ENCODE results near the gene UQCC2.

UQCC2 gene

DNA sequence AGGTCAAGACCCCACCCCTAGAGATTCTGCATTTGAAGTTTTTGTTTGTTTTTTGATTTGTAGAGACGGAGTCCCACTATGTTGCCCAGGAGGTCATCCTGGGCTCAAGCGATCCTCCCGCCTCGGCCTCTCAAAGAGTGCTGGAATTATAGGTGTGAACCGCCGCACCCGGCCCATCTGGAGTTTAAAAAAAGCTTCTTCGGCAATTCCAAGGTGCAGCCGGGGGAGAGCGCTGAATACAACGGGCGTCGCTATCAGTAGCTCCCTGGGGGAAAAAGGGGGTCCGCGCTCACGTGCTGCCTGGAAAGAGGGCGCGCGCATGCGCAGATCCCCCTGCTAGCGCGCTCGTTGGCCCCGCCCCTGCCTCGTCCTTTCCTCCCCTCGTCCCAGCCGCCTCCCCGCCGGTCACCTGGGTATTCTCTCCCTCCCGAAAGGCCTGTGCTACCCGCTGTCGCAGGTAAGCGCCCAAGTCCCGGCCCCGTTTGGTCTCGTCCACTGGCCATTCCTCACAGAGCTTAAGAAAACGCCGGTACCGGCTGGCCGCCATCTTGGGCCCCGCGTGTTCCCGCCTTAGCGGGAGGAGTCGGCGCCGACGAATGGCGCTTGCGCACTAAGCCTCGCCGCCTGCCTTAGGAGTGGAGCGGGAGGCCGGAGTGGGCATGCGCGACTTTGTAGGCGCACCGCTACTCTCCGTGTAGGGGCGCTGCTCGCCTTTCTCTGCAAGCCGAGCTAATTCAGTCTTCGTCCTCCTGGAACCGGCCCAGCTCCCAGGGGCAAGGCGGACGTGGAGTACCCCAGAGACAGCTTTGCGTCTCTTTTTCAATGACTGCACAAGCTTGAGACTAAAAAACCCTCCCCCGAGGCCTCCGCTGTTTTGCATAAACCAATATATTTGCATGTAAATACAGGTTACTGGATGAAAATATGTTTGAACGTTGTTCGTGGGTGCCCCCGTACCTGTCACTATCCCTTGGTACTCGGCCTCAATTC, at the start of gene UQCC2:
UQCC2 (minus strand) TSS at position 561 of the 990 bp plus-strand sequence; CDS start at position 547, 14 bp downstream.
- peak; percentile 79 to 93 for DNase-seq

DNA sequence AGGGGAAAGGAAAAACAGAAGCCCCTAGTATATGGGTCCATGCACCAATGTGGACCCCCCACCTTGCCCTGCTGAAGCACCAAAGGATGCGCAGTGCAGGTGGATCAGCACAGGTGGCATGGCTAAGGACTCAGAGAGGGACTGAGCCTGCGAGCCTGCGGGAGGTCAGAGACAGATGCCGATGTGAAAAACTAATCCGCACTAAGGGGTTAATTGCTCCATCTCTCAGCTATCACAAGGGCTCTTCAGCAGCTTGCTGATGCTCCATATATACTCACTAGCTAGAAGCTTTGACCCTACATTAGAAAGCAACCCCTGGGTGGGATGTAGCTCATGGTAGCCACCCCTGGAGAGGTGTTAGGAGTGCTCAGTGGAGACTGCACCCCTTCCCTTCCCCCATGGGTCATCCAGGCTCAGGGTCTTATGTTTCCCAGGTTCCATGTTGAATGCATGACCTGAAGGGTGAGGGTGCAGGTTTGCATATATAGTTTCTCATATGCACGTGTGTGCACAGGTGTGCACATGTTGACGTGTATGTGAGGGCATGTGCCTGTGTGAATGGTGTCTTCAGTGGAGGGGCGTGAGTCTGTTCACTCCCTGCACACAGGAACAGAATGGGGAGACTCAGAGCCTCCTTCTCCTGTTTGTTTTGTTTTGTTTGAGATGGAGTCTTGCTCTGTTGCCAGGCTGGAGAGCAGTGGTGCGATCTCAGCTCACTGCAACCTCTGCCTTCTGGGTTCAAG, 48.6 kb upstream of the UQCC2 start:
- DNase-seq: no peak

DNA sequence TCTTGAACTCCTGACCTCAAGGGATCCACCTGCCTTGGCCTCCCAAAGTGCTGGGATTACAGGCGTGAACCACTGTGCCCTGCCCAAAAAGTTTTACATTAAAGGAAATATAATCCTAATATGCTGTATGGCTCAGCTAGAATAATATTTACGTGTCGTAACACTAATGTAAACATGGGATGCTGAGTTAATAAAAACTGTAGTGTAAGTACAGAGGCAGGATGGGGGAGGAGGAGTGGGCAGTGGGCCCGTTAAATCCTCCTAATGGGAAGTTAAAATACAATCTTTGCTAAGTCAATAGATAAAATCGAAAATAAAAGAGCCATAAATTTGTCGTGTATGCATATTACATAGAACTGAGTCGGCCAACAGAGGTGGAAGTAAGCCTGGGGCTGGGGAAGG, 47.3 kb upstream of the UQCC2 start:
- DNase-seq: no peak

DNA sequence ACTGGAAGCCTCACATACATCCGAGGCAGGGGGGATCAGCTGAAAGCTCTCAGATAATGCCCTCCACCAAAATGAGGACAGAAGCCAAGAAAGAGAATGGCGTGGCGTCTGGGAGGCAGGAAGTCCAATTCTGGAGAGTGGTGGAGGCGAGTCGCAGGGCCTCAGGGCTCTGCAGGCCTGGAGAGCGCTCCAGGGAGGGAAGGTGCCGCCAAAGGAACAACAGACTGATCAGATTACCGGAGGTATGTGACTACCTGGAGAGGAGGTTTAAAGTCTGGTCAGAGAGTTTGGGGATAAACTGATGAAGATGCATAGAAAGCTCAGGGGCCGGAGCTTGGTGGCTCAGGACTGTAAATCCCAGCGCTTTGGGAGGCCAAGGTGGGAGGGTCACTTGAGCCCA, 46.4 kb upstream of the UQCC2 start:
- no peak for DNase-seq

DNA sequence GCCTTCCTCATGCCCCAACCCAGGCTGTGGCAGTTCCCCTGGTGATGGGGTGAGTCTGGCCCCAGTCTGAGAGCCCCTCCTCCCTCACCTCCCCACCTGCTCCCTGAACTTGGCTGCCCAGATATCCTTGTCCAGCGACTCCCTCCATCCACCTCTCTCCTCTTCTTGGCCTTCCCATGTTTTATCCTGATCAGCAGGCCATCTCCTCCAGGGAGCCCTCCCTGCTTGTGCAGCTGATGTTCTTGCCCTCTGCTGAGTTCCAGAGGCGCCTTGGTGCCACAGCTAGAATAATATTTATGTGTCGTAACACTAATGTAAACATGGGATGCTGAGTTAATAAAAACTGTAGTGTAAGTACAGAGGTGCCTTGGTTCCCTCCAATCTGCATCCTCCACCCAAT, 45.6 kb upstream of the UQCC2 start:
- no peak for DNase-seq

DNA sequence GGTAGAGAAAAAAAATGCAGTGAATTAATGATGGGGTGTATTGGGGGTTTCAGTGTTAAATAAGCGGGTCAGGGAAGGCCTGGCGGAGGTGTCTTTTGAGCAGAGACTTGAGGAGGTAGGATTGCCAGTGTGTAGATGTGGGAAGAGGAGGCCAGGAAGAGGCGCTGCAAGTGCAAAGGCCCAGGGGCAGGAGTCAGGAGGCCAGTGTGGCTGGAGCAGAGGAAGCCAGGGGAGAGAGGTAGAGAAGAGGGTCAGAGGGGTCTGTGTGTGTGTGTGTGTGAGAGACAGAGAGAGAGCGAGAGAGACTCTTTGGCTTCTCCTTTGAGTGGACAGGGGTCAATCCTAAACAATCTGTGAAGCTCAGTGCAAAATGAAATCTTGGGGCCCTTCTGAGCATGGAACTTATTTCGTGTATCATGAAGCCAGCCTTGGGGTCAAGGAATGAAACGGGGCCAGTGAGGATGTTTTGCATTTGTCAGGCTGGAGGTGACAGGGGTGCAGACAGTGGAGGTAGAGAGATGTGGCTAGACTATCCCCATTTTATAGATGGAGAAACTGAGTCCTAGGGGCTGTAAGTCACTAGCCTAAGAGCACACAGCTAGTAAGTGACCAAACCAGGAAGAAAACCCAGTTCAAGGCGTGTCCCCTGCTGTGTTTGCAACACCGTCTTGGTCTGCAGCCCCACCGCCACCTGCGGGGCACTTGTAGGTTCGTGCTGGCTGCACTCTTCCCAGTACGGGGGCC, 44.9 kb upstream of the UQCC2 start:
- no peak for DNase-seq

DNA sequence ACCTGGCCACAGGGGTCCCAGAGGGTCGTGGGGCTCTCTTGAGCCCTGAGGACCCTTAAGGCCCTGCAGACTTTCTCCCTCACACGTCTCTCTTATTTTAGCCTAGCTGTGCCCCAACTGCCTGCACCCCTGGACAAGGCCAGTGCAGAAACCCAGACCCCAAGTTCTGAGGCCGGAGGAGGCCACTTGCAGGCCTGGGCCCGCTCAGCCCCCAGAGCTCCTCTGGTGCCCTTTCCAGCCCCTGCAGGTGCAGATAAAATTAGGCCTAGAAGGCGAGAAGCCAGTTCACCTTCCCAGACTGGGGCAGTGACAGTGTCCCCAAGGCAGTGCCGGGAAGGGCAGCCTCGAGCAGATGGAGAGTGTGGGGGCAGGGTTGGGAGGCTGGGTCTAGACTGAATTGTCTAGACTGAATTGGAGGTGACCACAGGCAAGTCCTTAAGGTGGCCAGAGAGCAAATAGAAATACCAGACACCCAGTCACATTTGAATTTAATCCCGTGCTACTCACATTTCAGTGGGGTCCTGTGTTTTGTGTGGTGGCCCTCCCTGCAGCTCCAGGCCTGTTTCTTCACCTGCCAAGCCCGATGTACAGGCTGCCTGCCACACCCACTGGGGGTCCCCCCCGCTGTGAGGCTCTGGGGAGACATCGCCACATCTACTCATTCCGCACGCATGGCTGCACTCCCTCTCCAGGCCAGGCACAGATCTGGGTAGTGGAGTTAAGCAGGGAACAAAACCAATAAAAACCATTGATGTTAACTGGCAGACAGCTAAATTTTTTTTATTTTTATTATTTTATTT, 43.8 kb upstream of the UQCC2 start:
- DNase-seq: no peak

DNA sequence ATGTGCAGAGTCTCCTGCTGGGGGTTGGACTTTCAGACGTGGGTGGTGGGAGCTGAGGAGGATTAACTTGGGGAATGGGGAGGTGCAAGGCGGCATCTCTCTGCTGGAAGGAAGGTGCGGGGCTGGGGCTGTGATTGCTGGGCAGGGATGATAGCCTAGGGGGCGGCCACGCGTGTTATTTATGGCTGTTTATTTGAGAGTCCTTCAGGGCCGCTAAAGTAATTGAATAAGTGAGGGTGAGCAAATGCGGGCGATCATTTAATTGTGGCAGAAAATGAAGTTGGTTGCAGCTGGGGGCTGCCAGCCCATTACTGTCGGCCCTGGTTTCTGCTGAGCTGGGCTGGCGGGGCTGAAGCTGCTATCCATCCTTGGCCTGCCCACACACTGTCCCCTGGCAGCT, 42.7 kb upstream of the UQCC2 start:
- DNase-seq: no peak

DNA sequence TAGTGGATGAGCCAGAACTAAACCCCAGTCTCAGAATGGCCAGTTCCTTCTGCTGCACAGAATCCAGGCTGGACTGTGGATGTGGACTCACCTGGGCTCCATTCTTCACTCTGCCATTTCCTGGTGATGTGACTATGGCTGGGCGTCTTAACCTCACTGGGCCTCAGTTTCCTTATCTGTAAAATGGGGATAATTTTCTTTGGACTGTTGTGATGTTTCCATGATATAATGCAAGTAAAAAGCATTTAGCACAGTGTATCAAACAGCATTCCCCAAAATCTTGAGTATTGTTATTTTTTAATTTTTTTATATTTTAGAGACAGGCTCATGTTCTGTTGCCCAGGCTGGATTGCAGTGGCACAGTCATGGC, 41.1 kb upstream of the UQCC2 start:
- DNase-seq: no peak

DNA sequence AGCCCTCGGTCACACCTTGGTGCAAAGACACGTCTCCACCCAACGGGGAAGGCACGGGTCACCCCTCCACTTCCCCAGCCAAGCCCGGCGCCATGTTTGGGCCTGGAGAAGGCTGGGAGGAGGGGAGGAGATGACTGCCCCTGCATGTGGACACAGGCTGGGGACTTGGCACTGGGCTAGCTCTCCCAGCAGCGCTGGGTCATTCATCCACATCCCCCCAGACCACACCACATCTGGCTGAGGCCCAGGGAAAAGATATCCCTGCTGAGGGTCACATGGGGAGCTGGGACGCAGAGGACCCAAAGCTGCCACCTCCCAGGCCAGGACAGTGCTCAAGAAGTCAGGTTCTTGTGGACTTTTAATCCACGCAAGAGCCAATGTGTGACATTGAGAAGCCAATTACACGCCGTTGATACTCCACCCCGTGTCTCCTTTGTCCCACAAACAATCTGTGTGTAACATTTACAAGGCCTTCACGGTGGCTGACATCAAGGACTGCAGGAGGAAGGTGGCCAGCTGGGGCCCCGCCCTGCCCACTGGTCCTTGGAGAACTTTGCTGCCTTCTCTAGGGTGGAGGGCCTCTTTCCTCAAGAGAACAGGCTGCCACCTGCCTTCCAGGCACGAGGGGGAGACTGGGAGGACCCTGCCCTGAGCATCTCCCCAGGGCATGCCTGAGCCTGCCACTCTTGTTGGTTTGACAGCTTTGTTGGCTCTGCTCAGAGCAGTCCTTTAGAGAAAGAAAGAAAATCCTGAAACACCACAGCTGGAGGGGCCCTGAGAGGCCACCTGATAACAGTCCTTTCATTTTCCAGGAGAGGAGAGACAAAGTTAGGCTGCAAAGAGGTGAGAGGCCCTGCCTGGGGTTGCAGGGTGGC, 40.5 kb upstream of the UQCC2 start:
- no peak for DNase-seq

DNA sequence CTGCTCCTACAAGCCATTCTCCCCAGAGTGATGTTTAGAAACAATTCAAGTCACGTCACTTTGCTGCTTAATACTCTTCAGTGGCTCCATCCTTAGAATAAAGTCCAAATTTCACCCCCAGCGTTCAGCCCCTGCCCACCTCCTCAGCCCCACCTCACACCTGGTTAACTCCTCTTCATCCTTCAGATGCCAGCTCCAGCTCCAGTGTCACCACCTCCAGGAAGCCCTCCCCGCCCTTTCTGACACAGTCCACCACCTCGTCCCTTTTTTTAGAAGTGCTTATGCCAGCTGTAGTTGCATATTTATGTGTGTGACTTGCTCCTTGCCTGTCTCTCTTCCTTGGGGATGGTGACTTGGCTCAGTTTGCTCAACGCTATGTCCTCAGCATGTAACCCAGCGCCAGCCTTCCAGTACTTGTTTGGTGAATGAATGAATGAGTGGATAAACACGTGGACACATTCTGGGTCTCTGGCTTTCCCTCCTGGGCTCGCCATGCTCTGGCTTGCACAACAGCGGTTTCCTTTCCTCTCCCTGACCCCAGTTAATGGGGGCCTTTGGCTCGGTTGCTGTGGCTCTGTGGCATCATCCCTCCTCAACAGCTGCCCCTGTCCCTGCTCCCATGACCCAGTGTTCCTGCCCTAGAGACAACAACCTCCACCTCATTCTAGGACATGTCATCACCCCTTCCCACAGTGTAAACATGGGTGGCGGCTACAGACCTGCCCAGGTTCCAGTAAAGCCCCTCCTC, 38.9 kb upstream of the UQCC2 start:
- DNase-seq: no peak

DNA sequence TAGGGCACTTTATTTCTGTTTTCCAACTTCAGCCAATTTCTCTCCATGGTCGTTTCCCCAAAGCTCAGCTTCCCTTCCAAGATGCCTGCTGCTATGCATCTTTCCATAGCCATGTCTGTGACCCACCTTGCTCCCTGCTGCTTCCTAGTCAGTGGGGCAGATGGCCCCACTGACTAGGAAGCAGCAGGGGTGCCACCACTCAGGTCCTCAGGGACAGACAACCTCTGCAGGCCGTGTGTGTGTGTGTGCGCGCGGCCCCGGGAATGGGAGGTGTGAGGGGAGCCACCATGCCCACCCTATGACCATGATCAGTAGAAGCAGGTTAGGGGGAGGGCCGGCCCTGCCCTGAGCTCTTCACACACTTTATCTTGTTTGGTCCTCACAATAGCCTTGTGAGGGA, 37.9 kb upstream of the UQCC2 start:
- DNase-seq: no peak

DNA sequence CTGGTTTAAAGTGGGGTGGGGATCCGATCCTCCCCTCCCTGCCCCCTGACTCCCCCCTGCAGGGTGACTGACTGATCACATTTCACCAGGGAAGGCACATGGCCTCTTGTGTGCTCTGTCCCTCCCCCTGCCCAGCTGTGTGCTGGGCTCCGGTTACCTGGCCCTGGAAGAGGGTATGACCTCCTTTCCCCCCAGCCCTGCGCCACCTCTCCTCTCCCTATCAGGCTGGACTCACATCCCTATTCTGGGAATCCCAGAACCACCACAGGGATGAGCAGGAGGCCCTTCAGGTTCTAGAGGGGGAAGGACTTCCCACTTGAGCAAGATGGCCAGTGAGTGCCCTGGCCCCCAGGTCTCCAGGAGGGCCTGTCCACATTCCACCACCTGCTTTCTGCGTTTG, 37.3 kb upstream of the UQCC2 start:
- DNase-seq: no peak

DNA sequence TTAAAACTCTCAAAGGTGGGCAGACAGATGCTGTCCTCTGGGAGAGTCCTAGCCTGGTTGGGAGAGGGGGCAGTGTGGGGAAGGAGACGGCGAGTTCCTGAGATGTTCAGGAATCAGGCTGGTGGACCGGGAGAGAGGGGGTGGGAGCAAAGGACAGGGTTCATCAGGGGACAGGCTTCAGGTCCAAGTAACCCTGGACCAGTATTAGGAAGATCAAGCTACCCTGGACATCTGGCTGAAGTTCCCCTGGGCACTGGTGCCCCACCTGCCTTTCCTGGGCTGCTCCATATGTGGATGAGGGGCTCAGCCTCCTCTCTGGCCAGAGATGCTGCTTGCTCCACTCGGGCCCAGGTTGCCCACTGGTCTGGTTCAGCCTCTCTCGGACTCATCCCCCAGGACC, 36.3 kb upstream of the UQCC2 start:
- DNase-seq: no peak

DNA sequence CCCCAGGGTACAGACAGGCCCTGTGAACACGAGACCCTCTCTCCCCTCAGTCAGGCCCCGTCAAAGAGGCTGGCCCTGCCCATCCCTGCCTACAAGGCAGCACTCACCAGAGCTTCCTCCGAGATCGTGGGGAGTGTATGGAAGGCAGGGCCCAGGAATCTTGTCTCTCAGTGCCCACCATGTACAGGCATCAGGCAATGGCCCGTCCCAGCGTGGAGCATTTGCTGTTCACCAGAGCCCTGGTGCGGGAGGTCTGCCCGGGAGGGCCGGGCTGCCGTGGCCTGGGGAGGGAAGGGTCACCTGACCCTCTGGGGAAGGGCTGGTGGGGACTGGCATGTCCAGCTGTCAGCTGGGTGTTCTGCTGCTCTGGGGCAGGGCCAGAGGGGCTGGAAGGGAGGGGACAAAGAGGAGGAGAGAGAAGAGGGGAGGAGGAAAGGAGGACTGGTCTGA, 35.2 kb upstream of the UQCC2 start, which contains the start of gene IP6K3:
IP6K3 (minus strand) TSS at position 255 of the 450 bp plus-strand sequence. CDS start 11,429 bp downstream, outside the sequence.
- no peak for DNase-seq

DNA sequence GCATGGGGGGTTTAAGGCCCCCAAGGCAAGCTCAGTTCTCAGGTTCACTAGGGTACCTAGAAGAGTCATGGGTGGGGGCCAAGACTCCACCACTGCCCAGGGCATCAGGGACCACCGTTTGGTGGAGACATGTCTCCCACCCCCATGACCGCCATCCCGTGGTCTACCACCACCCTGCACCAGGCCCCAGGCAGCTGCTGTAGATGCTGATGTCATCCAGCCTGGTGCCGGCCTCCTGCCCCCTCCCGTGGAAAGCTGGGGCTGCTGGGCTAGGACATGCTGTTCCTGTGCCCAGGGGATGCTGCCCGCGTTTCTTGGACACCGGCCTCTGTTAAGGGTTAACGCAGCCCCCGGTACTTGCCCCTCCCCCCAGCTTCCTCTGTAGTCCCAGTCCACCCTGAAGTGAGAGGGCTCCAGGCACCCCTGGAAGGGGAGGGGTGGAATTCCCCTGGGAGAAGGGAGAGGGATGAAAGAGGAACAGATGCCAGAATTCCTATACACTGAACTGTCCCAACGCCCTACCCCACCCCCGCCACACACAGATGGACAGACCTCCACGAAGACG, 34.6 kb upstream of the UQCC2 start:
- DNase-seq: no peak

DNA sequence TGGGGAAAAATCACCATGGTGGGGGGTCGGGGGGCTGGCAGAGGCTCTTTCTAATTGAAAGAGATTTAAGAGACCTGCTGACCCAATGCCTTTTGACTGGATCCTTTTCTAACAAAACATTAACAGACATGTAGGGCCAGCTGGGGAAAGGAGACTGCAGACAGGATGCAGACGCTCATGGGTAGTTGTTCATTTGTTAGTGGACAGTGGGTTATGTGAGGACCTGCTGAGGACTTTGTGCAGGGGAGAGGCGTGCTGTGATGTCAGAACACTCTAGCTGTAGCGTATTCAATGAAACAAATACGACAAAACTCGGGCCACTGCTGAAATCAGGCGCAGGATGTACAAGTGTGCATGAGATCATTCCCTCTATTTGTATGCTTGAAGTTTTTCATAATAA, 34.0 kb upstream of the UQCC2 start:
- no peak for DNase-seq

DNA sequence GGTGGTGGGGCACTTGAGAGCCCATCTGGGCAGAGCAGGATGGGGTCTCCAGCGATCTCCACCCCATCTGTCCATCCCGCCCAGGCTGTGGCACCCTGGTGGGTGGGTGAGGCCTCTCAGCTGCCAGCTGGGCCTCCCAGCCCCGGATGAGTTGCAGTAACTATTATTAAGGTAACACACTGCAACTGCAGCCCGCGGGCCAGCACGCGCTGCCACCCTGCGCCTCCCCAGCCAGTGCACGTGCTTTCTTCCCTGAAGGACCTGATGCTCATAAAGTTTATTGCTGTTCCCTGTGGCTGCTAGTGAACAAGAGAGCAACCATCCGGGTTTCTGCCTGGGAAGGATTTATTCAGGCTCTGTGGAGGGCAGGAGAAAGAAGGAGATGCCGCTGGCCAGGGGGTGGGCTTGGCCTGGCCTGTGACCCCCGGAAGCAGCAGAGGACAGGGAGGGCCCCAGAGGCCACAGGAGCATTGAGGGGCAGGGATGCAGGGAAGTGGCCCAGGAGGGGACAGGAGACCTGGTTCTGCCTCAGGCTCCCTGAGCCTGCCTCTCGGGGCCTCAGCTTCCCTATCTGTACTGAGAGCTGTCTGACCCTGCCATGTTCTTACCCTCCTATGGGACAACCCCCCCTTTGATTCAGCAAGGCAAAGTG, 33.5 kb upstream of the UQCC2 start:
- DNase-seq: no peak

All from SW 1271 (cell line).